HFFc6 (cell line): ENCODE results near the gene NDRG3. TPM values are rescaled to one million over a fixed set of nuclear protein-coding genes. Genes with fewer than 3 reads are reported as not detected.
"Not testable (repeated sequence)": the region's sequence is repeated elsewhere in the genome, so short reads cannot be mapped to it uniquely, and the experiment has no call there.

ENCODE experiments used
- DNase-seq: peaks from one replicate; pipeline ENCODE4 v3.0.0-alpha.2; 2018
- H3K27ac Mint-ChIP-seq: 2 replicates; pipeline ENCODE4 v1.8.0; 2020; ENCODE audit warnings: mild to moderate bottlenecking, mixed read lengths
- H3K27me3 Mint-ChIP-seq: 2 replicates; pipeline ENCODE4 v1.8.0; 2021; ENCODE audit warnings: mild to moderate bottlenecking, moderate library complexity, mixed read lengths; ENCODE audit not compliant: insufficient read depth
- H3K36me3 Mint-ChIP-seq: 2 replicates; pipeline ENCODE4 v1.8.0; 2021; ENCODE audit warnings: low read depth, mixed read lengths
- H3K4me1 Mint-ChIP-seq: 2 replicates; pipeline ENCODE4 v1.8.0; 2020; ENCODE audit warnings: low read depth, mixed read lengths
- H3K4me3 Mint-ChIP-seq: 2 replicates; pipeline ENCODE4 v1.8.0; 2020; ENCODE audit warnings: mild to moderate bottlenecking, moderate library complexity, mixed read lengths
- H3K9me3 Mint-ChIP-seq: 2 replicates; pipeline ENCODE4 v1.8.0; 2020; ENCODE audit warnings: mild to moderate bottlenecking, mixed read lengths
- total RNA-seq, 6 experiments: library from RNA; stranded (reverse); fragmentation: NEBNext Ultra II Directional; extraction: Animal tissue kit (Norgen Biotek cat#: 25700); gene quantifications; 2 replicates in 1 of 6; 3 replicates in 5 of 6; pipeline ENCODE4 v1.2.3, GENCODE V29; 2021
- TF ChIP-seq, protein P1 (sequence below): fragments of 200-600 bp; sonication (generic); IDR thresholded peaks from 2 replicates; pipeline ENCODE4 v1.5.0; 2021; ENCODE audit warnings: antibody characterized with exemption, mild to moderate bottlenecking

The NDRG3 gene
- total RNA-seq, 6 experiments from 2014 or later = 32.8 to 42.3 (median 37.2) TPM

- Mint-ChIP-seq H3K4me1 (no peaks in the 10 kb centered on the region), H3K27ac (no peak overlapping the region), H3K36me3 (no peaks in the 10 kb centered on the region), H3K9me3 (no peaks in the 10 kb centered on the region), H3K27me3 (peaks cover 7% of the 10 kb centered on the region), H3K4me3 (no peak overlapping the region)
- DNase-seq = no peak
- TF ChIP-seq, protein P1, sequence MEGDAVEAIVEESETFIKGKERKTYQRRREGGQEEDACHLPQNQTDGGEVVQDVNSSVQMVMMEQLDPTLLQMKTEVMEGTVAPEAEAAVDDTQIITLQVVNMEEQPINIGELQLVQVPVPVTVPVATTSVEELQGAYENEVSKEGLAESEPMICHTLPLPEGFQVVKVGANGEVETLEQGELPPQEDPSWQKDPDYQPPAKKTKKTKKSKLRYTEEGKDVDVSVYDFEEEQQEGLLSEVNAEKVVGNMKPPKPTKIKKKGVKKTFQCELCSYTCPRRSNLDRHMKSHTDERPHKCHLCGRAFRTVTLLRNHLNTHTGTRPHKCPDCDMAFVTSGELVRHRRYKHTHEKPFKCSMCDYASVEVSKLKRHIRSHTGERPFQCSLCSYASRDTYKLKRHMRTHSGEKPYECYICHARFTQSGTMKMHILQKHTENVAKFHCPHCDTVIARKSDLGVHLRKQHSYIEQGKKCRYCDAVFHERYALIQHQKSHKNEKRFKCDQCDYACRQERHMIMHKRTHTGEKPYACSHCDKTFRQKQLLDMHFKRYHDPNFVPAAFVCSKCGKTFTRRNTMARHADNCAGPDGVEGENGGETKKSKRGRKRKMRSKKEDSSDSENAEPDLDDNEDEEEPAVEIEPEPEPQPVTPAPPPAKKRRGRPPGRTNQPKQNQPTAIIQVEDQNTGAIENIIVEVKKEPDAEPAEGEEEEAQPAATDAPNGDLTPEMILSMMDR = no peak
Measured at GRCh38 chr20:36641506-36641843, 104.4 kb downstream of the NDRG3 start.

DNA sequence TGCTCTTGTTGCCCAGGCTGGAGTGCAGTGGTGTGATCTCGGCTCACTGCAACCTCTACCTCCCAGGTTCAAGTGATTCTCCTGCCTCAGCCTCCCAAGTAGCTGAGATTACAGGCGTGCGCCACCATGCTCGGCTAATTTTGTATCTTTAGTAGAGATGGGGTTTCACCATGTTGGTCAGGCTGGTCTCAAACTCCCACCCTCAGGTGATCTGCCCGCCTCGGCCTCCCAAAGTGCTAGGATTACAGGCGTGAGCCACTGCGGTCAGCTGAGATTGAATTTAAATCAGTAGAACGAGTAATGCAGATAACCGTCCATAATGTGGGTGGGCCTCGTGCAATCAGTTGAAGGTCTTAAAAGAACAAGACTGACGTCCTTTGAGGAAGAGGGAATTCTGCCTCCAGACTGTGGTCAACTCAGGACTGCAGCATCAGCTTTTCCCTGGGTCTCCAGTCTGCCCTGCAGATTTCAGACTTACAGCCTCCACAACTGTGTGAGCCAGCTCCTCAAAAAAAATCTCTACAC is 107.0 kb downstream of the NDRG3 start:
- not testable (repeated sequence) for H3K9me3 Mint-ChIP-seq, H3K27ac Mint-ChIP-seq, H3K4me1 Mint-ChIP-seq, H3K36me3 Mint-ChIP-seq, H3K27me3 Mint-ChIP-seq, DNase-seq, H3K4me3 Mint-ChIP-seq

GRCh38 chr20:36634342-36634741 is 111.5 kb downstream of the NDRG3 start:
- Mint-ChIP-seq H3K4me3 (no peak overlapping the region), H3K27ac (no peak overlapping the region), H3K4me1 (no peaks in the 10 kb centered on the region), H3K36me3 (no peaks in the 10 kb centered on the region), H3K27me3 (peaks cover 12% of the 10 kb centered on the region), H3K9me3 (no peaks in the 10 kb centered on the region)
- TF ChIP-seq, protein P1 = no peak
- DNase-seq = no peak

GRCh38 chr20:36633285-36633772 is 112.6 kb downstream of the NDRG3 start:
- H3K36me3 Mint-ChIP-seq = no peaks in the 10 kb centered on the region
- no peak overlapping the region for H3K27ac Mint-ChIP-seq
- peaks cover 12% of the 10 kb centered on the region for H3K27me3 Mint-ChIP-seq
- no peak overlapping the region for H3K4me3 Mint-ChIP-seq
- H3K4me1 Mint-ChIP-seq = no peaks in the 10 kb centered on the region
- DNase-seq = no peak
- no peaks in the 10 kb centered on the region for H3K9me3 Mint-ChIP-seq
- TF ChIP-seq, protein P1 = no peak

- TF ChIP-seq, protein P1 = no peak
- H3K27ac Mint-ChIP-seq = no peak overlapping the region
- peaks cover 12% of the 10 kb centered on the region for H3K27me3 Mint-ChIP-seq
- H3K36me3 Mint-ChIP-seq = no peaks in the 10 kb centered on the region
- no peak for DNase-seq
- no peak overlapping the region for H3K4me3 Mint-ChIP-seq
- H3K9me3 Mint-ChIP-seq = no peaks in the 10 kb centered on the region
- H3K4me1 Mint-ChIP-seq = no peaks in the 10 kb centered on the region
Measured at GRCh38 chr20:36632487-36633284, 113.2 kb downstream of the NDRG3 start.

DNA sequence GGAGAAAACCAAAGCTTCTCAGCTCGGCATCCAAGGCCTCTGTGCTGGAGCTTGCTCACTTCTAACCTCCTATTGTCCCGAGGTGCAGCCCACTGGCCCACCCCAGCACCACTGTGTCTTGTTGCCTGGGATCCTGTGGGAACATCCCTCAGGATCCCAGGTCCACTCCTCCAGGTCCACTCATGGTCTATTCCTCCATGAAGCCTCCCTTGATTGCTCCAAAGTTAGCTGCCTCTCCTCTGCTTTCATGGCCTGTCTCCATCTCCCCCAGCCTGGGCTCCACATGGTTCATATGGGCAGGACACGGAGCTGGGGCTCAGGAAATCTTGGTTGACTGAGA is 113.8 kb downstream of the NDRG3 start:
- H3K4me3 Mint-ChIP-seq = no peak overlapping the region
- H3K4me1 Mint-ChIP-seq = no peaks in the 10 kb centered on the region
- no peak overlapping the region for H3K27ac Mint-ChIP-seq
- H3K9me3 Mint-ChIP-seq = no peaks in the 10 kb centered on the region
- no peak for DNase-seq
- TF ChIP-seq, protein P1 = no peak
- H3K27me3 Mint-ChIP-seq = peaks cover 12% of the 10 kb centered on the region
- H3K36me3 Mint-ChIP-seq = no peaks in the 10 kb centered on the region
